MG63 (cell line): ENCODE measurements around the gene G6PC2. TPM values are rescaled to one million over a fixed set of nuclear protein-coding genes. Genes with fewer than 3 reads are reported as not detected.

Experiments used
- DNase-seq: peaks from one replicate; pipeline ENCODE4 v3.0.0-alpha.2; 2020
- H3K27me3 ChIP-seq: fragments of 250-450 bp; sonication (Bioruptor Pico); 2 replicates; pipeline ENCODE4 v1.5.1; 2020; ENCODE audit warnings: mild to moderate bottlenecking, moderate library complexity
- H3K36me3 ChIP-seq: fragments of 250-450 bp; sonication (Bioruptor Pico); 2 replicates; pipeline ENCODE4 v1.5.1; 2020; ENCODE audit warnings: mild to moderate bottlenecking, moderate library complexity
- H3K4me3 ChIP-seq: fragments of 250-450 bp; sonication (Bioruptor Pico); 2 replicates; pipeline ENCODE4 v1.5.1; 2020; ENCODE audit warnings: mild to moderate bottlenecking, moderate library complexity
- H3K9me3 ChIP-seq: fragments of 250-450 bp; sonication (Bioruptor Pico); 2 replicates; pipeline ENCODE4 v1.5.1; 2020; ENCODE audit warnings: mild to moderate bottlenecking, moderate library complexity
- total RNA-seq: library from RNA; depleted of rRNA; stranded (reverse); fragments of >200 nt; shearing (Covaris generic); gene quantifications from 2 replicates; pipeline ENCODE4 v1.2.3, GENCODE V29; 2014; ENCODE audit warnings: low replicate concordance; rRNA removed

The G6PC2 gene
- total RNA-seq, 1 experiment from 2014 or later, result not detected

DNA sequence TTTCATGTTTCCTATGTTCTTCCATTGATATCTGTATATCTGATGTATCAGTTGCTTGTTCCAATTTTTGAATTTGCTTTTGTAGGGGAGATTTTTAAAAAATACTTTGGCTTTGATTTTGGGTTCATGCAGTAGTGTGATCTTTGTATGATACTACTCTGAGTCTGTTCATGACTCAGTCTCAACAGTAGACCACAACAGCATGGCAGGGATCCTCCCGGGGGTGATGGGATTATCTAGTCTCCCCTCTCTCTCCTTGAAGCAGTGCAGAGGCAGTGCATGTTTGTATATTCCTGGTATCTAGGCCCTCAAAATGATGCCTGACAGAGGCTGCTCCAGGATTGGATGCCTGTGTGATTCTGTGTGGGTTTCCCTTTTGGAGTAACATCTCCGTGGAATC, 55.3 kb downstream of the G6PC2 start:
- H3K9me3 ChIP-seq, result 0 out of 2 replicates have a peak, but pooled peaks cover 8% of the 10 kb centered on the region
- H3K27me3 ChIP-seq, result no peaks in the 10 kb centered on the region
- H3K36me3 ChIP-seq, result no peaks in the 10 kb centered on the region
- no peak overlapping the region for H3K4me3 ChIP-seq
- peak; percentile 19 for DNase-seq

Other genes with a start within 250 kb of the G6PC2 start
- 0.23 and 0.35 TPM in 2 replicates for gene NOSTRIN, start 98.7 kb upstream of the G6PC2 start, total RNA-seq
- gene SPC25, start 10.9 kb upstream of the G6PC2 start, total RNA-seq, result 28.1 and 32.4 TPM in 2 replicates
- gene ABCB11, start 130.0 kb downstream of the G6PC2 start, total RNA-seq, result not detected in 2 replicates
- gene DHRS9, start 168.3 kb downstream of the G6PC2 start, total RNA-seq, result not detected in 2 replicates